ENCODE results near the gene CEBPZ. TPM values are rescaled to one million over a fixed set of nuclear protein-coding genes. Genes with fewer than 3 reads are reported as not detected.

The CEBPZ gene
- total and polyA plus RNA-seq, 2 donors (not counting 1 experiment from before 2014, with no cell fraction given) = 5.3 to 56.5 TPM

DNA sequence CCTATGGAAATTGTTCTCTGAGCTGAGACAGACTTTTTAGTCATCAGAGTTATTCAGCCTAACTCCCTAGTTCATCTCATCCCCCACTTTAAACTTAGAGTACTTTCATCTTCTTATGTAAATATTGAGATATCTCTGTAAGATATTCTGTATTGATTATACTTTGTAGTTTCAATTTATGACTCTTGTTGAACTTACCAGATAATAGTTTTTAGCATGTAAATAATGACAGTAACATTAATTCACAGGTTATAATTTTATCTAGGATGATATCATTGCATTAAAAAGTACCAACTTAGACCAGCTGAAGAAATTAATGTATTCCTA is 59.8 kb downstream of the CEBPZ start:
- Histone ChIP-seq H3K9me3 (ENCODE audit: control extremely low read depth in 1 of 3, control insufficient read depth in 2 of 3, insufficient read depth in 1 of 3, low read length in 2 of 3) (no peaks in the 10 kb centered on the region), H2AFZ (ENCODE audit: insufficient read depth, low read depth, low read length, poor library complexity, severe bottlenecking) (no peak overlapping the region), H4K20me1 (ENCODE audit: control insufficient read depth, insufficient read depth, low read length, poor library complexity, severe bottlenecking) (no peaks in the 10 kb centered on the region), H3K4me3 (ENCODE audit: control extremely low read depth in 1 of 5, extremely low read depth in 1 of 5, insufficient read depth in 1 of 5, low read depth in 2 of 5, low read length in 4 of 5) (no peak overlapping the region), H3K4me1 (ENCODE audit: control insufficient read depth in 2 of 2, insufficient read depth in 2 of 2, low read length in 2 of 2) (no peaks in the 10 kb centered on the region), H3K4me2 (replicated peaks; ENCODE audit: low read depth, low read length, poor library complexity, severe bottlenecking) (no peak overlapping the region), H3K27me3 (replicated peaks in 1 of 4; ENCODE audit: control extremely low read depth in 1 of 4, control insufficient read depth in 3 of 4, insufficient read depth in 4 of 4, low read length in 3 of 4) (no peaks in the 10 kb centered on the region), H3K36me3 (replicated peaks in 1 of 2; ENCODE audit: control extremely low read depth in 1 of 2, control insufficient read depth in 1 of 2, extremely low read depth in 1 of 2, insufficient read depth in 2 of 2, low read length in 1 of 2) (no peaks in the 10 kb centered on the region), H3K79me2 (ENCODE audit: control insufficient read depth, insufficient read depth, low read length) (no peaks in the 10 kb centered on the region), H3K27ac (ENCODE audit: low read length in 2 of 2) (no peak overlapping the region), H3K9ac (ENCODE audit: low read length) (no peak overlapping the region)
- no peak for DNase-seq
- TF ChIP-seq, protein P1, sequence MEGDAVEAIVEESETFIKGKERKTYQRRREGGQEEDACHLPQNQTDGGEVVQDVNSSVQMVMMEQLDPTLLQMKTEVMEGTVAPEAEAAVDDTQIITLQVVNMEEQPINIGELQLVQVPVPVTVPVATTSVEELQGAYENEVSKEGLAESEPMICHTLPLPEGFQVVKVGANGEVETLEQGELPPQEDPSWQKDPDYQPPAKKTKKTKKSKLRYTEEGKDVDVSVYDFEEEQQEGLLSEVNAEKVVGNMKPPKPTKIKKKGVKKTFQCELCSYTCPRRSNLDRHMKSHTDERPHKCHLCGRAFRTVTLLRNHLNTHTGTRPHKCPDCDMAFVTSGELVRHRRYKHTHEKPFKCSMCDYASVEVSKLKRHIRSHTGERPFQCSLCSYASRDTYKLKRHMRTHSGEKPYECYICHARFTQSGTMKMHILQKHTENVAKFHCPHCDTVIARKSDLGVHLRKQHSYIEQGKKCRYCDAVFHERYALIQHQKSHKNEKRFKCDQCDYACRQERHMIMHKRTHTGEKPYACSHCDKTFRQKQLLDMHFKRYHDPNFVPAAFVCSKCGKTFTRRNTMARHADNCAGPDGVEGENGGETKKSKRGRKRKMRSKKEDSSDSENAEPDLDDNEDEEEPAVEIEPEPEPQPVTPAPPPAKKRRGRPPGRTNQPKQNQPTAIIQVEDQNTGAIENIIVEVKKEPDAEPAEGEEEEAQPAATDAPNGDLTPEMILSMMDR (IDR thresholded peaks at IDR 0.05) = no peak
- TF ChIP-seq EZH2 (IDR thresholded peaks at IDR 0.05; ENCODE audit: borderline replicate concordance, insufficient read depth, low read depth, low read length, poor library complexity, severe bottlenecking) = no peak
- peaks cover under 1% of the 10 kb centered on the region for H3K27me3 Mint-ChIP-seq
- no peaks in the 10 kb centered on the region for H3K9me3 Mint-ChIP-seq (ENCODE audit: insufficient read depth)
- no peak overlapping the region for H3K27ac Mint-ChIP-seq
- ChIA-PET CTCF (interaction anchor here (0.6 to 4.9 kb wide), 3 partner anchors 15 to 661 kb away, joined by 3 to 23 read pairs (median 4); no protein-coding TSS in a partner anchor), POLR2A (no interaction called here)
- H3K4me1 Mint-ChIP-seq = peaks cover 2% of the 10 kb centered on the region
- intact Hi-C loops (cut with micrococcal nuclease) = no loop called here
- H3K4me3 Mint-ChIP-seq = no peak overlapping the region
- ATAC-seq (ENCODE audit: low read depth) = no peak

DNA sequence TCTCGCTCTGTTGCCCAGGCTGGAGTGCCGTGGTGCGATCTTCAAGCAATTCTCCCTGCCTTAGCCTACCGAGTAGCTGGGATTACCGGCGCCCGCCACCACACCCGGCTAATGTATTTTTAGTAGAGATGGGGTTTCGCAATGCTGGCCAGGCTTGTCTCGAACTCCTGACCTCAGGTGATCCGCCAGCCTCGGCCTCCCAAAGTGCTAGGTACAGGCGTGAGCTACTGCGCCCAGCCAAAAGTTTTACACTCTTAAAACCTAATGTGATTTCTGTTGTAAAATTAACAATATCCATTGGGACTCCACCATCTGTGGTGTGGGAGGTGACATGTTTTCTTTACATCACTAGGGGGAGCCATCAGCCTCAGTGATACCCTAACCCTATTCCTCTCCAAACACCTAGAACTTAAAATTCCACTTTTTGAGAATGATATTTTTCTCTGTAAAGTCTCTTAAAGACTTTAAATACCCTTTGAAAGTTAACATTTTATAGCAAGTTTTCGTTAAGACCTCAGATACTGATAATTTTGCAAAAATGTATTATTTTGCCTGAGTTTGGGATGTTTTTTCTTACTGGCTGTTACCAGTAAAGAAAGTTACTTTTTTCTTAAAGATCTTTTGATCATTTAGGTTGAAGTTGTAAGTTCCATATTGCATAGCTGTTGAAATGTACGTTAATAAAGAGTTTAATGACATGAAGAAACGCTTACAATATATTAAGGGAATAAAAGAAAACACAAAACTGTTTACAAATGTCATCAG is 63.0 kb downstream of the CEBPZ start:
- CTCF ChIA-PET = interaction anchor here (0.7 to 4.9 kb wide), 18 partner anchors 11 to 1106 kb away, joined by 3 to 27 read pairs (median 4); partner anchors contain the start of genes CEBPZOS and EIF2AK2
- no peaks in the 10 kb centered on the region for H3K4me1 ChIP-seq (ENCODE audit: control insufficient read depth in 2 of 2, insufficient read depth in 2 of 2, low read length in 2 of 2)
- DNase-seq (peak; percentile 59), ATAC-seq (ENCODE audit: low read depth) (peak; percentile 64)
- no peak overlapping the region for H3K27ac ChIP-seq (ENCODE audit: low read length in 2 of 2)
- peaks cover 9 to 14% (median 12%) of the 10 kb centered on the region in 3 donors for H3K9me3 ChIP-seq (ENCODE audit: control extremely low read depth in 1 of 3, control insufficient read depth in 2 of 3, insufficient read depth in 1 of 3, low read length in 2 of 3)
- no peak overlapping the region for H3K4me3 ChIP-seq (ENCODE audit: control extremely low read depth in 1 of 5, extremely low read depth in 1 of 5, insufficient read depth in 1 of 5, low read depth in 2 of 5, low read length in 4 of 5)
- no peak overlapping the region for H3K4me2 ChIP-seq (replicated peaks; ENCODE audit: low read depth, low read length, poor library complexity, severe bottlenecking)
- POLR2A ChIA-PET = no interaction called here
- Mint-ChIP-seq H3K27ac (no peak overlapping the region), H3K9me3 (ENCODE audit: insufficient read depth) (no peaks in the 10 kb centered on the region), H3K4me1 (peaks cover 2% of the 10 kb centered on the region), H3K4me3 (no peak overlapping the region), H3K27me3 (no peaks in the 10 kb centered on the region)
- WGBS (ENCODE audit: insufficient coverage) = 66% methylated on average over 6 of the region's 17 CpGs
- no peak overlapping the region for H3K9ac ChIP-seq (ENCODE audit: low read length)
- TF ChIP-seq, protein P1 (IDR thresholded peaks at IDR 0.05) = peak; percentile 83
- TF ChIP-seq EZH2 (IDR thresholded peaks at IDR 0.05; ENCODE audit: borderline replicate concordance, insufficient read depth, low read depth, low read length, poor library complexity, severe bottlenecking) = no peak
- intact Hi-C loops (cut with micrococcal nuclease) = loop anchor here (1.0 to 5.0 kb wide), 3 partner anchors 224 to 709 kb away; no protein-coding TSS in a partner anchor
- no peaks in the 10 kb centered on the region for H3K79me2 ChIP-seq (ENCODE audit: control insufficient read depth, insufficient read depth, low read length)
- H3K36me3 ChIP-seq (replicated peaks in 1 of 2; ENCODE audit: control extremely low read depth in 1 of 2, control insufficient read depth in 1 of 2, extremely low read depth in 1 of 2, insufficient read depth in 2 of 2, low read length in 1 of 2) = no peaks in the 10 kb centered on the region
- no peaks in the 10 kb centered on the region for H3K27me3 ChIP-seq (replicated peaks in 1 of 4; ENCODE audit: control extremely low read depth in 1 of 4, control insufficient read depth in 3 of 4, insufficient read depth in 4 of 4, low read length in 3 of 4)
- no peaks in the 10 kb centered on the region for H4K20me1 ChIP-seq (ENCODE audit: control insufficient read depth, insufficient read depth, low read length, poor library complexity, severe bottlenecking)
- no peak overlapping the region for H2AFZ ChIP-seq (ENCODE audit: insufficient read depth, low read depth, low read length, poor library complexity, severe bottlenecking)
